Non-pigmented ciliary epithelial cell (primary cell): Measurements from ENCODE around the gene DIP2C.
"Not testable (repeated sequence)": the region's sequence is repeated elsewhere in the genome, so short reads cannot be mapped to it uniquely, and the experiment has no call there.

Experiments
- DNase-seq: peaks from one replicate; pipeline ENCODE4 v3.0.0-alpha.2; 2010; ENCODE audit warnings: low read depth

Gene DIP2C

GRCh38 chr10:640673-641045 lies 48.8 kb downstream of the DIP2C start:
- DNase-seq, result no peak

DNA sequence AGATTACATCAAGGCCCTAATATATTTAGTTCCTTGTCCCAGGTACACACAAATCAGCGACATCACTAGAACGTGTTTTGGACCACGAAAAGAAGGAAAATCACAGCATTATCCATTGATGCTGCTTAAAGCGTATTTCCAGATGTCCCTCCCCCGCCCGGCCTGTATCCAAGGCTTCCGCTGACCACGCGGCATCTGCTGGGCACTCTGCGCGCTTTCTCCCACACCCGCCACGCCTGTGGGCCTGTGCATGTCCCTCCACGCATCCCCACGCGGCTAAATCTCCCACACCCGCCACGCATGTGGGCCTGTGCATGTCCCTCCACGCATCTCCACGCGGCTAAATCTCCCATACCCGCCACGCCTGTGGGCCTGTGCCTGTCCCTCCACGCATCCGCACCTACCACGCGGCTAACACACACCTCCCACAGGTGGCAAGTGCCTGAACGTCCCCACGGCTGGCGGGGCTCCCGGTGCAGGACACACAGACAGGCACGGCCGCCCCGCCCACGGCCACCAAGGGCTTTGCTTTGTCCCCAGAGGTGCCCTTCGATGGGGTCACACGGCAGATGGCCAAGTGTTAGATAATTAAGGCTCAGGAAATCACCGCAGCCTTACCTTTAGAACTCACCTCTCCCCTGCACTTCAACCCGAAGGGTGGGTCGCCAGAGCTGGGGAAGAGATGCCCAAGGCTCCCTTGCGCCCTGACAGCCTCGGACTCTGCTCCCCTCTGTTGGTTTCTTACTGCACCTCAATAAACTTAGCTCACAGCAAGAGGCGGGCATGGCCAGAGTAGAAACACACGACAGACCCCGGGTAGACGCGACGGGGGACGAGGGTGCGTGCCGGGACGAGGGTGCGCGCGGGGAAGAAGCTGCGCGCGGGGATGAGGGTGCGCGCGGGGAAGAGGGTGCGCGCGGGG lies 49.5 kb downstream of the DIP2C start:
- no peak for DNase-seq

- no peak for DNase-seq
Observed at GRCh38 chr10:639001-639750, 50.3 kb downstream of the DIP2C start.

- DNase-seq, result no peak
Observed at GRCh38 chr10:637771-638195, 51.7 kb downstream of the DIP2C start.

DNA sequence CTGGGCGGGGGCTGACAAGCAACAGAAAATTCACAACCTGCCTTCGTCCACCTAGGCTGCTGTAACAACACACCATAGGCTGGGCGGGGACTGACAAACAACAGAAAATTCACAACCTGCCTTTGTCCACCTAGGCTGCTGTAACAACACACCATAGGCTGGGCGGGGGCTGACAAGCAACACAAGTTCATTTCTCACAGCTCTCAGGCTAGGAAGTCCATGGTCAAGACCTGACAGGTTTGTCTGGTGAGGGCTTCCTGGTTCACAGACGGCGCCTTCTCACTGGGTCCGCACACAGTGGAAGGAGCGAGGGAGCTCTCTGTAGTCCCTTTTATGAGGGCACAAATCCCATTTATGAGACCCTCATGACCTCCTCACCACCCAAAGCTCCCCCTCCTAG lies 52.2 kb downstream of the DIP2C start:
- no peak for DNase-seq

DNA sequence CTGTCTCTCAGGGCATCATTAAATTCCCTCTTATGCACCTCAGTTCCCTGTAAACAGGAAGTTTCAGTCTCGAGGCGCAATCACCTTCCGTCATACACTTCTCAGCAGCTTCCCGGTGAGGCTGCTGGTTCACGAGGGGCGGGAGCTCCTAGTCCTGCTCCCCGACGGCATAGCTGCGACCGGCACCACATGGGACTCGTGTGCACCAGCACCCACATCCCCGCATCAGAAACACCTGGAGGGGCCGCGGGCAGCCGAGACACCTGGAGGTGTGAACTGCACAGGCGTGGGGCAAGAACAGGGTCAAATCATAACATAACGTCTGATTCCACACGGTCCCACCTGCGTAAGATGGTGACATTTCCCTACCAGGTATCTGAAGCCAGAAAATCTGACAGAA lies 52.7 kb downstream of the DIP2C start:
- DNase-seq, result no peak

- no peak for DNase-seq
Observed at GRCh38 chr10:636016-636730, 53.3 kb downstream of the DIP2C start.

GRCh38 chr10:635088-635861 lies 54.2 kb downstream of the DIP2C start:
- no peak for DNase-seq

- no peak for DNase-seq
Observed at GRCh38 chr10:634256-634655, 55.2 kb downstream of the DIP2C start.

- DNase-seq, result no peak
Observed at GRCh38 chr10:633279-634245, 55.9 kb downstream of the DIP2C start.

DNA sequence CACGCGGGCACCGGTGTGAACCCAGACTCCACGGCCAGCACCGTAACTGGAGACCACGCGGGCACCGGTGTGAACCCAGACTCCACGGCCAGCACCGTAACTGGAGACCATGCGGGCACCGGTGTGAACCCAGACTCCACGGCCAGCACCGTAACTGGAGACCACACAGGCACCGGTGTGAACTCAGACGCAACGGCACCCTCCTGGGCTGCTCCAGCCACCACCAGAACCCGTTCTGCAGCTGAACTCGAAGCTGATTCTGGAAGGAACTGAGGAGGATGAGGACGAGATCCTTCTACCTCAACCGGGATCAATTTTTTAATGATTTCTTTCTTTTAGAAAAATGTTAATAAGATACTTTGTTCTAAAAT lies 56.7 kb downstream of the DIP2C start:
- not testable (repeated sequence) for DNase-seq

DNA sequence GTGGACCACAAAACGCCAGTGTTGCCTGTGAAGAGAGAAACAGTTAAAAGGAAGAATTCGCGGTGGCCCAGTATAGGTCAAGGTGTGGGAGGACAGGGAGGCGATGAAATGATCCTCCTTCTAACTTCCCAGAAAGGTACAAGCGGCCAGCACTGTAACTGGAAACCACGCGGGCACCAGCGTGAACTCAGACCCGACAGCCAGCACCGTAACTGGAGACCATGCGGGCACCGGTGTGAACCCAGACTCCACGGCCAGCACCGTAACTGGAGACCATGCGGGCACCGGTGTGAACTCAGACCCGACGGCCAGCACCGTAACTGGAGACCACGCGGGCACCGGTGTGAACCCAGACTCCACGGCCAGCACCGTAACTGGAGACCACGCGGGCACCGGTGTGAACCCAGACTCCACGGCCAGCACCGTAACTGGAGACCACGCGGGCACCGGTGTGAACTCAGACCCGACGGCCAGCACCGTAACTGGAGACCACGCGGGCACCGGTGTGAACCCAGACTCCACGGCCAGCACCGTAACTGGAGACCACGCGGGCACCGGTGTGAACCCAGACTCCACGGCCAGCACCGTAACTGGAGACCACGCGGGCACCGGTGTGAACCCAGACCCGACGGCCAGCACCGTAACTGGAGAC lies 57.2 kb downstream of the DIP2C start:
- DNase-seq, result not testable (repeated sequence)

GRCh38 chr10:631266-631665 lies 58.2 kb downstream of the DIP2C start:
- DNase-seq, result no peak

GRCh38 chr10:630581-631073 lies 58.8 kb downstream of the DIP2C start:
- DNase-seq, result no peak

DNA sequence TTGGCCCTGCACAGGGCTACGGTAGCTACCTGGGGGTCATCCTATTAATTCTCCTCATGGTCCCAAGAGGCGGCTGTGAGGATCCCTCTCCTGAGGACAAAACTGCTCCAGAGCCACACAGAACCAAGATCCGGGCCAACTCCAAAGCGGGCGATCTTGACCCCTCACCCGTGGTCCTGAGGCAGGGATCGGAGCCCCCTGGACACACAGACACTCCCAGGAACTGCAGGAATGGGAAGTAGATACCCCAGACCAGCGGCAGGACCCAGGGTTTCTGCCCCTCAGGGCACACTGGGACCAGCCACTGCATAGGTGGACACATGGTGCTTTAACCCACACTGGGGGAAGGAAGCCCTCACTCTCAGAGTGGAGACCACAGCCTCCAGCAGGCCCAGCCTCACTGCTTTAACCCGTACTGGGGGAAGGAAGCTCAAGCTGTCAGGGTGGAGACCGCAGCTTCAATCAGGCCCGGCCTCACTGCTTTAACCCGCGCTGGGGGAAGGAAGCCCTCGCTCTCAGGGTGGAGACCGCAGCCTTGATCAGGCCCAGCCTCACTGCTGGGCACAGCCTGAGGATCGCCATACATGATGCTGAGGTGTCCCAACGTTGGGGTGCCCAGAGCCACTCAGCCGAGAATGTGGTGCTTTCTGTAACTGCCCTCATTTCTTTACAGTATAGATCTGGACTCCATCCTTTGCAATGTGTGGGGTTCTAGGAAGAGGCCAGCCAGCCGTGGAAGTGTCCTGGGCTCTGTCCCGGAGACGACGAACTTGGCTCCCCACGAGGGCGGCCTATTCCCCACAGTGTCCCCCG lies 60.1 kb downstream of the DIP2C start:
- no peak for DNase-seq

GRCh38 chr10:628386-629045 lies 61.0 kb downstream of the DIP2C start:
- DNase-seq, result no peak

GRCh38 chr10:627032-627992 lies 62.2 kb downstream of the DIP2C start:
- no peak for DNase-seq
